H1 (cell line): ENCODE measurements around the gene RAB31. TPM values are rescaled to one million over a fixed set of nuclear protein-coding genes. Genes with fewer than 3 reads are reported as not detected.

Source experiments
- CTCF ChIA-PET: fragments of 300-600 bp; sonication (Branson Sonifier 250); formaldehyde crosslinking; loops from one replicate; lab custom pipeline; 2021; ENCODE audit not compliant: partially characterized antibody; lab: Charles Lee
- POLR2A ChIA-PET: fragments of 300-600 bp; sonication (Branson Sonifier 250); formaldehyde crosslinking; loops from one replicate; lab custom pipeline; 2021; ENCODE audit warnings: inconsistent platforms; ENCODE audit not compliant: partially characterized antibody; lab: Charles Lee
- DNase-seq, 2 experiments: peaks; one replicate each; pipeline versions ENCODE4 v3.0.0 to v3.0.0-alpha.2; 2010 to 2022; ENCODE audit warnings: low spot score in 2 of 2, low read depth in 1 of 2, mixed read lengths in 1 of 2
- FAIRE-seq: peaks from 2 replicates; lab custom pipeline; 2011; peaks lifted over from hg19 to GRCh38; lab: Jason Lieb, UNC
- H2AFZ ChIP-seq: 2 replicates; pipeline ENCODE4 v1.8.1; 2012; ENCODE audit warnings: low read length, inconsistent platforms
- H2AK5ac ChIP-seq: 2 replicates; pipeline ENCODE4 v1.6.1; 2013; ENCODE audit warnings: low read depth, low read length
- H2BK120ac ChIP-seq: replicated peaks from 2 replicates; pipeline ENCODE3; 2013; ENCODE audit warnings: low read depth, low read length, inconsistent platforms
- H2BK12ac ChIP-seq: 2 replicates; pipeline ENCODE4 v1.6.1; 2013; ENCODE audit warnings: low read depth, low read length
- H2BK15ac ChIP-seq: 2 replicates; pipeline ENCODE4 v1.6.1; 2013; ENCODE audit warnings: low read length
- H2BK20ac ChIP-seq: 2 replicates; pipeline ENCODE4 v1.6.1; 2013; ENCODE audit warnings: low read length
- H2BK5ac ChIP-seq: 2 replicates; pipeline ENCODE4 v1.6.1; 2013; ENCODE audit warnings: low read depth, low read length
- H3K14ac ChIP-seq: 2 replicates; pipeline ENCODE4 v1.6.1; 2013; ENCODE audit warnings: inconsistent platforms; ENCODE audit not compliant: insufficient read length
- H3K18ac ChIP-seq: 2 replicates; pipeline ENCODE4 v1.6.1; 2013; ENCODE audit warnings: low read length; ENCODE audit errors: extremely low read depth
- H3K23ac ChIP-seq: 2 replicates; pipeline ENCODE4 v1.6.1; 2013; ENCODE audit warnings: inconsistent platforms; ENCODE audit not compliant: insufficient read length
- H3K23me2 ChIP-seq: 2 replicates; pipeline ENCODE4 v1.6.1; 2013; ENCODE audit warnings: low read depth, low read length
- H3K27ac ChIP-seq: 2 replicates; pipeline ENCODE4 v1.6.1; 2011; ENCODE audit warnings: low read depth, low read length, inconsistent platforms
- H3K27me3 ChIP-seq, 4 experiments: replicated peaks in 1 of 4; 1 replicate in 1 of 4; 2 replicates in 3 of 4; pipeline versions ENCODE4 v1.6.1 to v1.8.1; 2011 to 2013; ENCODE audit warnings: low read length in 3 of 4, mild to moderate bottlenecking in 3 of 4, inconsistent platforms in 2 of 4, mixed read lengths in 2 of 4, moderate library complexity in 1 of 4; ENCODE audit not compliant: control insufficient read depth in 3 of 4, insufficient read depth in 3 of 4; ENCODE audit errors: extremely low read depth in 1 of 4
- H3K36me3 ChIP-seq, 4 experiments: 2 replicates each; pipeline versions ENCODE4 v1.6.1 to v1.8.1; 2011 to 2013; ENCODE audit warnings: mild to moderate bottlenecking in 4 of 4, low read length in 3 of 4, moderate library complexity in 2 of 4, control low read depth in 1 of 4, inconsistent platforms in 1 of 4; ENCODE audit not compliant: insufficient read depth in 4 of 4, control insufficient read depth in 2 of 4
- H3K4ac ChIP-seq: replicated peaks from 2 replicates; pipeline ENCODE3; 2013; ENCODE audit warnings: low read length, low read depth, mixed read lengths, inconsistent platforms; ENCODE audit not compliant: insufficient read length
- H3K4me1 ChIP-seq, 4 experiments: replicated peaks in 1 of 4; 1 replicate in 1 of 4; 2 replicates in 3 of 4; pipeline versions ENCODE4 v1.6.1 to v1.8.1; 2011 to 2013; ENCODE audit warnings: low read length in 3 of 4, inconsistent platforms in 2 of 4, mixed read lengths in 1 of 4; ENCODE audit not compliant: insufficient read depth in 4 of 4, control insufficient read depth in 3 of 4
- H3K4me2 ChIP-seq, 2 experiments: 2 replicates each; pipeline versions ENCODE4 v1.6.1 to v1.8.1; 2011 to 2013; ENCODE audit warnings: low read depth in 2 of 2, low read length in 2 of 2, control low read depth in 1 of 2, inconsistent platforms in 1 of 2, mild to moderate bottlenecking in 1 of 2; ENCODE audit not compliant: insufficient read depth in 1 of 2
- H3K4me3 ChIP-seq, 4 experiments: fragments of 200-600, 300-600 bp in 1 of 4; sonication (generic), shearing (Covaris generic), sonication (Bioruptor Twin) in 1 of 4; 2 replicates each; pipeline versions ENCODE4 v1.5.1 to v1.8.1; 2011 to 2016; ENCODE audit warnings: low read length in 4 of 4, low read depth in 3 of 4, control low read depth in 2 of 4, inconsistent platforms in 2 of 4, mild to moderate bottlenecking in 2 of 4, mixed read lengths in 1 of 4, moderate library complexity in 1 of 4; ENCODE audit not compliant: insufficient read depth in 2 of 4; ENCODE audit errors: extremely low read depth in 1 of 4
- H3K56ac ChIP-seq: replicated peaks from 2 replicates; pipeline ENCODE3; 2013; ENCODE audit warnings: low read depth, mild to moderate bottlenecking, mixed read lengths, low read length, inconsistent platforms; ENCODE audit not compliant: insufficient read length
- H3K79me1 ChIP-seq: 2 replicates; pipeline ENCODE4 v1.6.1; 2013; ENCODE audit warnings: low read depth, low read length, control low read depth
- H3K79me2 ChIP-seq, 2 experiments: 2 replicates each; pipeline versions ENCODE4 v1.6.1 to v1.8.1; 2012 to 2013; ENCODE audit warnings: low read length in 2 of 2, mild to moderate bottlenecking in 2 of 2, inconsistent platforms in 1 of 2; ENCODE audit not compliant: insufficient read depth in 2 of 2, control insufficient read depth in 1 of 2
- H3K9ac ChIP-seq, 4 experiments: replicated peaks in 1 of 4; 1 replicate in 1 of 4; 2 replicates in 3 of 4; pipeline versions ENCODE4 v1.6.1 to v1.8.1; 2011 to 2013; ENCODE audit warnings: low read depth in 3 of 4, low read length in 3 of 4, control low read depth in 2 of 4, mild to moderate bottlenecking in 2 of 4, moderate library complexity in 2 of 4, inconsistent platforms in 1 of 4; ENCODE audit errors: extremely low read depth in 1 of 4
- H3K9me3 ChIP-seq, 2 experiments: 2 replicates each; pipeline versions ENCODE4 v1.6.1 to v1.8.1; 2012 to 2013; ENCODE audit warnings: mild to moderate bottlenecking in 2 of 2, moderate library complexity in 2 of 2, control low read depth in 1 of 2, inconsistent platforms in 1 of 2, low read depth in 1 of 2, low read length in 1 of 2, mixed read lengths in 1 of 2; ENCODE audit not compliant: insufficient read depth in 2 of 2
- H4K20me1 ChIP-seq, 2 experiments: replicated peaks in 1 of 2; 2 replicates each; pipeline versions ENCODE3 to v1.8.1; 2011 to 2013; ENCODE audit warnings: inconsistent platforms in 2 of 2, low read length in 2 of 2, mild to moderate bottlenecking in 1 of 2; ENCODE audit not compliant: insufficient read depth in 2 of 2, control insufficient read depth in 1 of 2
- H4K5ac ChIP-seq: 2 replicates; pipeline ENCODE4 v1.6.1; 2013; ENCODE audit warnings: low read length, low read depth, mixed read lengths, inconsistent platforms; ENCODE audit not compliant: insufficient read length
- H4K8ac ChIP-seq: 2 replicates; pipeline ENCODE4 v1.8.0; 2013; ENCODE audit warnings: mild to moderate bottlenecking, moderate library complexity, low read length, inconsistent platforms; ENCODE audit not compliant: insufficient read depth; ENCODE audit errors: extremely low read depth
- H4K91ac ChIP-seq: replicated peaks from 2 replicates; pipeline ENCODE3; 2013; ENCODE audit warnings: low read length, mixed read lengths, inconsistent platforms; ENCODE audit not compliant: insufficient read length
- BACH1 ChIP-seq: IDR thresholded peaks from 2 replicates; pipeline ENCODE4 v1.6.1; 2012; ENCODE audit warnings: low read length, improper control_type of control experiment
- CHD1 ChIP-seq: IDR thresholded peaks from 2 replicates; pipeline ENCODE4 v1.6.1; 2012; ENCODE audit warnings: low read depth, low read length, improper control_type of control experiment
- CTBP2 ChIP-seq: IDR thresholded peaks from 2 replicates; pipeline ENCODE4 v1.7.0; 2011; ENCODE audit warnings: borderline replicate concordance, mild to moderate bottlenecking, moderate library complexity, mixed read lengths, low read length; ENCODE audit not compliant: insufficient read depth, insufficient read length
- EP300 ChIP-seq, 2 experiments: IDR thresholded peaks; 1 replicate in 1 of 2; 2 replicates in 1 of 2; pipeline ENCODE4 v1.6.1; 2011 to 2012; ENCODE audit warnings: low read depth in 2 of 2, low read length in 2 of 2, mild to moderate bottlenecking in 2 of 2, borderline replicate concordance in 1 of 2, inconsistent platforms in 1 of 2, moderate library complexity in 1 of 2
- GTF2F1 ChIP-seq: IDR thresholded peaks from 2 replicates; pipeline ENCODE4 v1.6.1; 2012; ENCODE audit warnings: low read depth, low read length, improper control_type of control experiment, borderline replicate concordance
- HDAC2 ChIP-seq, 2 experiments: fragments of 300-600 bp in 1 of 2; sonication (generic) in 1 of 2; IDR thresholded peaks; 2 replicates each; pipeline ENCODE4 v1.6.1; 2011 to 2012; ENCODE audit warnings: low read depth in 2 of 2, low read length in 2 of 2, mild to moderate bottlenecking in 2 of 2, moderate library complexity in 2 of 2, borderline replicate concordance in 1 of 2, inconsistent platforms in 1 of 2
- HDAC6 ChIP-seq: IDR thresholded peaks from one replicate; pipeline ENCODE4 v1.7.1; 2012; ENCODE audit warnings: low read depth, mild to moderate bottlenecking, inconsistent platforms, low read length, moderate library complexity
- JUN ChIP-seq: IDR thresholded peaks from 2 replicates; pipeline ENCODE4 v1.6.1; 2011; ENCODE audit warnings: low read depth, mild to moderate bottlenecking, improper control_type of control experiment, low read length
- SIN3A ChIP-seq, 2 experiments: IDR thresholded peaks in 1 of 2; conservative IDR thresholded peaks in 1 of 2; 2 replicates each; pipeline ENCODE4 v1.6.1; 2011 to 2012; ENCODE audit warnings: low read length in 2 of 2, improper control_type of control experiment in 1 of 2, low read depth in 1 of 2, mild to moderate bottlenecking in 1 of 2
- SIRT6 ChIP-seq: IDR thresholded peaks from one replicate; pipeline ENCODE4 v1.7.1; 2012; ENCODE audit warnings: low read length, inconsistent platforms
- SP2 ChIP-seq: IDR thresholded peaks from 2 replicates; pipeline ENCODE4 v1.6.1; 2012; ENCODE audit warnings: mild to moderate bottlenecking, low read length, inconsistent platforms
- SP4 ChIP-seq: IDR thresholded peaks from 2 replicates; pipeline ENCODE4 v1.6.1; 2012; ENCODE audit warnings: low read length, inconsistent platforms
- TCF12 ChIP-seq: IDR thresholded peaks from 2 replicates; pipeline ENCODE4 v1.6.1; 2011; ENCODE audit warnings: low read depth, mild to moderate bottlenecking, low read length
- YY1 ChIP-seq: IDR thresholded peaks from 2 replicates; pipeline ENCODE4 v1.6.1; 2011; ENCODE audit warnings: low read depth, mild to moderate bottlenecking, low read length
- WGBS, 2 experiments: shearing (Covaris generic) in 1 of 2; methylation state at CpG; one replicate each; pipeline versions ENCODE4 v1.1.6 to v1.1.7; 2013 to 2015; ENCODE audit warnings: low lambda C conversion rate in 2 of 2, mixed read lengths in 2 of 2, inconsistent platforms in 1 of 2, low coverage in 1 of 2, missing lambda C conversion rate in 1 of 2; ENCODE audit not compliant: insufficient replicate concordance in 2 of 2, insufficient coverage in 1 of 2, insufficient read length in 1 of 2; ENCODE audit errors: extremely low coverage in 1 of 2, missing lambda C conversion rate in 1 of 2; 5-methylcytosine and 5-hydroxymethylcytosine counted together
- polyA plus RNA-seq, 7 experiments: library from polyadenylated mRNA; depleted of rRNA in 3 of 7; stranded (reverse) in 5 of 7; unstranded in 2 of 7; fragments of >200 nt in 5 of 7; fragments of 200-250 nt in 2 of 7; gene quantifications; 1 replicate in 5 of 7; 2 replicates in 1 of 7; 4 replicates in 1 of 7; pipeline versions ENCODE4 v1.2.1 to v1.2.3, GENCODE V29; 2011 to 2013; ENCODE audit warnings: missing spikeins in 2 of 7, mixed read lengths in 2 of 7
- total RNA-seq: library from RNA; stranded (reverse); fragmentation: NEBNext Ultra II Directional; extraction: Animal tissue kit (Norgen Biotek cat#: 25700); gene quantifications from 2 replicates; pipeline ENCODE4 v1.2.1, GENCODE V29; 2021

The RAB31 gene
- total and polyA plus RNA-seq, 2 of the 8 experiments (the other 6 are each of a cell fraction or from before 2014, with no cell fraction given): 15.2 to 40.9 TPM

DNA sequence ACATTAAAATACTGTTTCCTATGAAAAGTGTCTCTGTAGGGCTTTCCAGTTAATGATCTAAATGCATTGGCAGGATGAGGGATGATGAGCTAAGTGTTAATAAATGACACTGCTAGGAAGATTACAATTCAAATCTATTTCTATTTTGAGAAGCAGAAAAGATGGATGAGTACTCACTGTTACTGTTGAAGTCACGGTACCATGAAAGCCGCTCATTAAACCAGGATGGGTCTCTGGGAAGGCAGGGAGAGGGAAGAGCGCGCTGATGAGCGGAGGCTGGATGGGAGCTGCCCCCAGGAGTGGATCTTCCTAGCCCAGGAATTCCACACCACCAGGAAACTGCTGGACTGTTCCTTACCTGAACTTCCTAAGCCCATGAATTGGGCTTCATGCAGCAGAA lies 150.5 kb downstream of the RAB31 start:
- Histone ChIP-seq H2BK15ac (no peak overlapping the region), H3K4me2 (no peak overlapping the region), H2AFZ (no peak overlapping the region), H3K27me3 (no peaks in the 10 kb centered on the region), H3K18ac (no peak overlapping the region), H3K56ac (no peak overlapping the region), H3K23ac (no peak overlapping the region), H2AK5ac (no peak overlapping the region), H4K8ac (no peak overlapping the region), H3K27ac (no peak overlapping the region), H3K4me3 (no peak overlapping the region), H2BK20ac (no peak overlapping the region), H3K79me1 (no peaks in the 10 kb centered on the region), H3K9ac (no peak overlapping the region), H3K4ac (no peak overlapping the region), H3K23me2 (no peaks in the 10 kb centered on the region; the same call in 1 of the 2 replicates), H3K9me3 (no peaks in the 10 kb centered on the region), H3K4me1 (peaks cover 0 to 6% (median 0%) of the 10 kb centered on the region in 4 experiments; a peak in 2 of 7 replicates), H3K79me2 (no peaks in the 10 kb centered on the region), H4K91ac (no peak overlapping the region), H2BK5ac (no peak overlapping the region; the same call in 1 of the 2 replicates), H4K20me1 (no peaks in the 10 kb centered on the region), H3K14ac (no peak overlapping the region), H2BK12ac (no peak overlapping the region), H3K36me3 (no peaks in the 10 kb centered on the region), H2BK120ac (no peak overlapping the region), H4K5ac (no peak overlapping the region)
- CTCF ChIA-PET: interaction anchor here (0.7 to 1.0 kb wide), 2 partner anchors 10 to 11 kb away, joined by 3 read pairs; no protein-coding TSS in a partner anchor
- no peak for FAIRE-seq
- POLR2A ChIA-PET: interaction anchor here (1.0 kb wide), 2 partner anchors 11 to 49 kb away, joined by 3 read pairs; no protein-coding TSS in a partner anchor
- no peak for DNase-seq
- WGBS, 2 experiments: 95% methylated on average over 5 of the region's 5 CpGs; no CpG with 5 or more reads in 1 of the 2 experiments
- TF ChIP-seq HDAC2 (IDR thresholded peaks at IDR 0.05; ENCODE audit: borderline replicate concordance in 1 of 2, low read depth in 2 of 2, low read length in 2 of 2) (no peak), SP4 (no peak), CHD1 (no peak), SP2 (no peak), SIRT6 (no peak), CTBP2 (no peak), GTF2F1 (no peak), EP300 (IDR thresholded peaks at IDR 0.05; ENCODE audit: borderline replicate concordance in 1 of 2, low read depth in 2 of 2, low read length in 2 of 2) (no peak), JUN (no peak), TCF12 (no peak), YY1 (no peak), SIN3A (conservative IDR thresholded peaks at IDR 0.05 in 1 of 2, IDR thresholded peaks at IDR 0.05 in 1 of 2; ENCODE audit: low read depth in 1 of 2, low read length in 2 of 2) (no peak), BACH1 (no peak), HDAC6 (no peak)
